Right atrium auricular region (tissue), 2 donors: ENCODE data around the gene POU2F3. TPM values are rescaled to one million over a fixed set of nuclear protein-coding genes. Genes with fewer than 3 reads are reported as not detected.
"Not testable (repeated sequence)": the region's sequence is repeated elsewhere in the genome, so short reads cannot be mapped to it uniquely, and the experiment has no call there.

Experiments
- DNase-seq: peaks from one replicate; pipeline ENCODE4 v3.0.0-alpha.2; 2019; ENCODE audit warnings: low spot score
- H3K27ac ChIP-seq, 2 donors: fragments of 200-600 bp; sonication (generic); 1 replicate in 1 of 2; 2 replicates in 1 of 2; pipeline ENCODE4 v1.5.1; 2016 to 2019
- H3K27me3 ChIP-seq, 2 donors: fragments of 200-600 bp; sonication (generic); one replicate each; pipeline versions ENCODE4 v1.5.1 to v1.6.0; 2017 to 2019
- H3K36me3 ChIP-seq: fragments of 200-600 bp; sonication (generic); one replicate; pipeline ENCODE4 v1.5.1; 2016
- H3K4me1 ChIP-seq, 2 donors: fragments of 200-600 bp; sonication (generic); one replicate each; pipeline versions ENCODE4 v1.5.1 to v1.6.0; 2017 to 2019
- H3K4me3 ChIP-seq, 2 donors: fragments of 200-600 bp; sonication (generic); 1 replicate in 1 of 2; 2 replicates in 1 of 2; pipeline ENCODE4 v1.5.1; 2017 to 2019; ENCODE audit warnings: mild to moderate bottlenecking in 1 of 2, moderate library complexity in 1 of 2
- H3K9me3 ChIP-seq, 2 donors: fragments of 200-600 bp; sonication (generic); one replicate each; pipeline ENCODE4 v1.5.1; 2019
- total RNA-seq, 2 donors: library from RNA; depleted of rRNA; stranded (reverse); fragments of >200 nt; gene quantifications; one replicate each; pipeline ENCODE4 v1.1.0, GENCODE V29; 2016
- TF ChIP-seq, protein P1 (sequence below), 2 donors: fragments of 200-600 bp; sonication (generic); IDR thresholded peaks; one replicate each; pipeline ENCODE4 v1.5.1; 2019; ENCODE audit warnings: antibody characterized with exemption in 2 of 2

Gene POU2F3
- total RNA-seq, 2 donors from 2014 or later: not detected

DNA sequence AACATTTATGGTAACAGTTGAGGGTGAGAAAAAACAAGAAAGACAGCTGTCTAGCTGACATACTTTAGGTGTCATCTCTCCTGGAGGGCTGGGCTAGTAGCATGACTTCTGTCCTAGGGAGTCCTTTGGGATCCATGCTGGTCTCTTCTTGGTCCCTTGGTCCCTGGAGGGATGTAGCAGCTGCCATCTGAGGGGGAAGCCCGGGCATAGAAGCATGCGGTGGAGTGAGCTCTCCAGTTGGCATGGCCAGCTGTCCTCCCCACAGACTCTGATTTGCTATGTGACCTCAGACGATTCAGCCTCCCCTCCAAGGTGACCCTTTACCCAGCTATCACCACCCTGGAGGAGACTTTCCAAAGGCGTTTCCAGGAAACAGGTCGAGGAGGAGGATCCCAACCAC is 28.7 kb downstream of the POU2F3 start:
- H3K4me3 ChIP-seq: no peak overlapping the region
- no peaks in the 10 kb centered on the region for H3K36me3 ChIP-seq
- TF ChIP-seq, protein P1, sequence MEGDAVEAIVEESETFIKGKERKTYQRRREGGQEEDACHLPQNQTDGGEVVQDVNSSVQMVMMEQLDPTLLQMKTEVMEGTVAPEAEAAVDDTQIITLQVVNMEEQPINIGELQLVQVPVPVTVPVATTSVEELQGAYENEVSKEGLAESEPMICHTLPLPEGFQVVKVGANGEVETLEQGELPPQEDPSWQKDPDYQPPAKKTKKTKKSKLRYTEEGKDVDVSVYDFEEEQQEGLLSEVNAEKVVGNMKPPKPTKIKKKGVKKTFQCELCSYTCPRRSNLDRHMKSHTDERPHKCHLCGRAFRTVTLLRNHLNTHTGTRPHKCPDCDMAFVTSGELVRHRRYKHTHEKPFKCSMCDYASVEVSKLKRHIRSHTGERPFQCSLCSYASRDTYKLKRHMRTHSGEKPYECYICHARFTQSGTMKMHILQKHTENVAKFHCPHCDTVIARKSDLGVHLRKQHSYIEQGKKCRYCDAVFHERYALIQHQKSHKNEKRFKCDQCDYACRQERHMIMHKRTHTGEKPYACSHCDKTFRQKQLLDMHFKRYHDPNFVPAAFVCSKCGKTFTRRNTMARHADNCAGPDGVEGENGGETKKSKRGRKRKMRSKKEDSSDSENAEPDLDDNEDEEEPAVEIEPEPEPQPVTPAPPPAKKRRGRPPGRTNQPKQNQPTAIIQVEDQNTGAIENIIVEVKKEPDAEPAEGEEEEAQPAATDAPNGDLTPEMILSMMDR (IDR thresholded peaks at IDR 0.05): no peak
- DNase-seq: no peak
- H3K4me1 ChIP-seq: no peaks in the 10 kb centered on the region
- no peaks in the 10 kb centered on the region for H3K27me3 ChIP-seq
- H3K27ac ChIP-seq: no peak overlapping the region
- H3K9me3 ChIP-seq: no peaks in the 10 kb centered on the region

- Histone ChIP-seq H3K4me1 (no peaks in the 10 kb centered on the region), H3K27me3 (no peaks in the 10 kb centered on the region)
- TF ChIP-seq, protein P1 (IDR thresholded peaks at IDR 0.05): no peak
Observed at GRCh38 chr11:120270386-120270785, 30.4 kb downstream of the POU2F3 start.

GRCh38 chr11:120271672-120272071 is 31.7 kb downstream of the POU2F3 start:
- no peak overlapping the region for H3K27ac ChIP-seq
- no peaks in the 10 kb centered on the region for H3K27me3 ChIP-seq
- H3K4me1 ChIP-seq: no peaks in the 10 kb centered on the region
- no peaks in the 10 kb centered on the region for H3K9me3 ChIP-seq
- H3K36me3 ChIP-seq: no peaks in the 10 kb centered on the region
- no peak overlapping the region for H3K4me3 ChIP-seq
- DNase-seq: no peak
- TF ChIP-seq, protein P1 (IDR thresholded peaks at IDR 0.05): no peak

More at GRCh38 chr11:120270386-120270785, 30.4 kb downstream of the POU2F3 start:
- Histone ChIP-seq H3K36me3 (no peaks in the 10 kb centered on the region), H3K9me3 (no peaks in the 10 kb centered on the region), H3K27ac (no peak overlapping the region), H3K4me3 (no peak overlapping the region)
- DNase-seq: no peak

DNA sequence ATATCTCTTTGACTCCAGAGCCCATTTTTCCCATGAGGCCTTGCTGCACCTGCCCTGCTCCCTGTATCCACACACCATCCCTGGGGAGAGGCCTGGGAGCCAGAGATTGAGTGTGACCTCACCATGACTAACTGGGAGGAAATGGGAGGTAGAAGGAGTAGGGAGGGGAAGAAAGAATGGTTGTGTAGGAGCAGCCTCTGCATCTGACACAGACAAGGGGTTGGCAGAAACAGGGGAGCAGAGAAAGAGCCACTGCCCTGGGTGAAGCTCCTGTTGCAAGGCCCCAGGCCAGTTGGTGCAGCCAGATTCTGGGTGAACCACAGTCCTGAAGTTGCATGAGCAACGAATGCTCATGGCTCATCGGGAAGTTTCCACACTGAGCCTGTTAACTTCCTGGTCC is 32.4 kb downstream of the POU2F3 start:
- Histone ChIP-seq H3K36me3 (no peaks in the 10 kb centered on the region), H3K27me3 (no peaks in the 10 kb centered on the region), H3K9me3 (no peaks in the 10 kb centered on the region)

DNA sequence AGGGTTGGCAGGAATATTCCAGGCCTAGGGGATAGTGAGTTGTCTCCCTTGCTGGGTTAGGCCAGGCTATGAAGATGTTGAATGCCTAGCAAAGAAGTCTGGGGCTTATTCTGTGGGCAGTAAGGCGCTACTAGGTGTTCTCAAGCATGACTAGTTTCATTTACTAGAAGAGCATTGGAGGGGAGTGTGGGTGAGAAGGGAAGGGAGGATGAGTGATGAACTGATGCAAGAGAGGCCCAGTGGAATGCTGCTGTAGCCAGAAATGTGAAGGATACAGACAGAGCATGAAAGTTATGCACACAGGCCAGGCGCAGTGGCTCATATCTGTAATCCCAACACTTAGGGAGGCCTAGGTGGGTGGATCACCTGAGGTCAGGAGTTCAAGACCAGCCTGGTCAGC is 33.5 kb downstream of the POU2F3 start:
- Histone ChIP-seq H3K4me3 (no peak overlapping the region), H3K27ac (no peak overlapping the region), H3K9me3 (no peaks in the 10 kb centered on the region), H3K27me3 (no peaks in the 10 kb centered on the region), H3K4me1 (no peaks in the 10 kb centered on the region), H3K36me3 (no peaks in the 10 kb centered on the region)
- TF ChIP-seq, protein P1 (IDR thresholded peaks at IDR 0.05): no peak
- DNase-seq: no peak

More for the DNA sequence above, 32.4 kb downstream of the POU2F3 start:
- Histone ChIP-seq H3K27ac (no peak overlapping the region), H3K4me1 (no peaks in the 10 kb centered on the region), H3K4me3 (no peak overlapping the region)
- TF ChIP-seq, protein P1 (IDR thresholded peaks at IDR 0.05): no peak
- DNase-seq: no peak

DNA sequence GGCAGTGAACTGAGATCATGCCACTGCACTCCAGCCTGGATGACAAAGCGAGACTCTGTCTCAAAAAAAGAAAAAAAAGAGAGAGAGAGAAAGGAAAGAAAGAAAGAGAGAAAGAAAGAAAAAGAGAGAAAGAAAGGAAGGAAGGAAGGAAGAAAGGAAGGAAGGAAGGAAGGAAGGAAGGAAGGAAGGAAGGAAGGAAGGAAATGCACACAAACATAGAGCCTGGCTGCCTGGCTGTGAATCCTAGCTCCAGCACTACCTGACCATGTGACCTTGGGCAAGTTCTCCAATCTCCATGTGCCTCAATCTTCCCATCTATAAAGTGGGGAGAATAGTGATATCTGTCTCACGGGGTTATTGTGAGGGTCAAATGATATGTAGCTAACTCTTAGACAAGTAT is 34.0 kb downstream of the POU2F3 start:
- not testable (repeated sequence) for H3K27ac ChIP-seq, H3K27me3 ChIP-seq, H3K36me3 ChIP-seq, H3K9me3 ChIP-seq, H3K4me3 ChIP-seq, DNase-seq, H3K4me1 ChIP-seq
